Inferior parietal cortex (tissue), 1 donor: ENCODE data around the gene GLS2.
"Not testable (repeated sequence)": the region's sequence is repeated elsewhere in the genome, so short reads cannot be mapped to it uniquely, and the experiment has no call there.

Experiments
- DNase-seq: peaks from one replicate; pipeline ENCODE4 v3.0.0-alpha.2; 2016; ENCODE audit errors: extremely low spot score

Gene GLS2

GRCh38 chr12:56488041-56488955 is at the start of gene GLS2:
Gene GLS2, minus strand, starts transcription at chr12:56488161. Its CDS starts 43 bp downstream, at chr12:56488118.
- peak; percentile 75 for DNase-seq

DNA sequence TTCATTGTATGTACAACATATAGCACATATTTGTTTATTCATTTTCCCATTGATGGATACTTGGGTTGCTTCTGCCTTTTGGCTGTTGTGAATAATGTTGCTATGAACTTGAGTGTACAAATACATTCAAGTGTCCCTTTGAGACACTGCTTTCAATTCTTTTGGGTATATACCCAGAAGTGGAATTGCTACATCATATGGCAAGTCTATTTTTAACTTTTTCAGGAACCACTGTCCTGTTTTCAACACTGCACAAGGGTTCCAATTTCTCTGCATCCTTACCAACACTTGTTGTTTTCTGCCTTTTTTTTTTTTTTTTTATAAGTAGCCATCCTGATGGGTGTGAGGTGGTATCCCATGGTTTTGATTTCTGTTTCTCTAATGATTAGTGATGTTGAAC is 49.6 kb upstream of the GLS2 start:
- no peak for DNase-seq

DNA sequence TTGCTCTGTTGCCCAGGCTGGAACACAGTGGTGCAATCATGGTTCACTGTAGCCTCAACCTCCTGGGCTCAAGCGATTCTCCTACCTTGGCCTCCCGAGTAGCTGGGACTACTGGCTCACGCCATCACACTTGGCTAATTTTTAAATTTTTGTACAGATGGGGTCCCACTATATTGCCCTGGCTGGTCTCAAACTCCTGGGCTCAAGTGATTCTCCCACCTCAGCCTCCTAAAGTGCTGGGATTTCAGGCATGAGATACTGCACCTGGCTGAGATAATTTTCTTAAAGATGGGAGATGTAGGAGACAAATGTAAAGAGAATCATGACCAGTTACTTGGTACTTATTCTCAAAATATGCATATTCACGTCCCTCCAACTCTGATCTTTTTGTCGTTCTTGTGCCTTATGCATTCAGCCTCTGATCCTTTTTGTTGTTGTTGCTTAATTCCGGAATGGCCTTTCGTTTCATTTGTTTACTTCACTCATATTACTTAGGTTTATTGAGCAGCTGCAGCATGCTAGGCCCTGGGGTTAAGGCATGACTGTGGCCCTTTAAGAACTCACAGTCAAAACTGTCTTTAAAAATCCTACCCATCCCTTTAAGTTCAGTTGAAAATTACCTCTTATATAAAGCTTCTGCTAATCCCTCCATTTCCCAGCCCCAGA is 42.6 kb upstream of the GLS2 start:
- no peak for DNase-seq

- DNase-seq: no peak
These were observed 41.7 kb upstream of the GLS2 start for GRCh38 chr12:56529656-56530055.

DNA sequence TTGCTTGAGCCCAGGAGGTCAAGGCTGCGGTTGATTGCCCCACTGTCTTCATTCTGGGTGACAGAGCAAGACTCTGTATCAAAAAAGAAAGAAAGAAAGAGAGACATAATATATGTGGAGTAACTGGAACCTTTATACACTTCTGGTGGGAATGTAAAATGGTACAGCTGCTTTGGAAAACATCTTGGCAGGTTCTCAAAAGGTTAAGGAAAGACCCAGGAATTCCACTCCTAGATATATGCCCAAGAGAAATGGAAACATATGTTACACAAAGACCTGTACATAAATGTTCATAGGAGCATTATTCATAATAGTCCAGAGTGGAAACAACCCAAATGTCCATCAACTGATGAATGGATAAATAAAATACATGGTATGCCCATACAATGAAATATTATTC is 40.9 kb upstream of the GLS2 start:
- DNase-seq: no peak

DNA sequence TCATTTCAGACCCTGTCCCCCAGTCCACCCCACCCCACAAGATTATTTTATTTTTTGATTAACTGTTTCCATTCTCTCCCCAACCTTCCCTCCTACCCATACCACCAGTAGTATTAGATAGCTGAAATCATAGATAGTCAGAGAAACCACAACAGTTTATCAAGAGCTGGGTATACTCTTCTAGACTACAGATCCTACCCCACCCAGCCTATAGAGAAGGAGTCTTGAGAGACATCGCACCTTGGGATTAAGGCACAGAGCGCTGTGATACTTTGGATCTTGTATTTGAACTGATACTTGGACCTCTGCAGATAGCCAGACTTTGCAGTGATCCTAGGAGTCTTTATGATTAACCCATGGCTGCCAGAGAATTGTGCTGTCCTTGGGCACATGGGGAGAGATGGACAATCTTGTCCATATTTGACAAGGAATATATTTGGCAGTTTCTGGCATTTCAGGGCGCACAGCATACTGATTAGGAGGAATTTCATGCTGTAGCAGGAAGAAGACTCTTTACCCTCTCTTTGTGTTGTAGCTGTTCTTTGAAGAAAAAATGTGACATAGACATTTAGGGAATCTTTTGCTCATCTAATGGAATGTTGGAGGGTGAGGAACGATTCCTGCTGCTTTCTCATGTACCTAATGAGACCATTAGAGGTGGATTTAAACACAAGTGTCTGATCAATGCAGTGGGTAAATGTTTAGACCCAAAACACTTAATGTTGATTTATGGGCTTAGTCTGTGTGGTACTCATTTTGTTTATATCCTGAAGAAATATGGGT is 34.6 kb upstream of the GLS2 start:
- DNase-seq: peak; percentile 20

DNA sequence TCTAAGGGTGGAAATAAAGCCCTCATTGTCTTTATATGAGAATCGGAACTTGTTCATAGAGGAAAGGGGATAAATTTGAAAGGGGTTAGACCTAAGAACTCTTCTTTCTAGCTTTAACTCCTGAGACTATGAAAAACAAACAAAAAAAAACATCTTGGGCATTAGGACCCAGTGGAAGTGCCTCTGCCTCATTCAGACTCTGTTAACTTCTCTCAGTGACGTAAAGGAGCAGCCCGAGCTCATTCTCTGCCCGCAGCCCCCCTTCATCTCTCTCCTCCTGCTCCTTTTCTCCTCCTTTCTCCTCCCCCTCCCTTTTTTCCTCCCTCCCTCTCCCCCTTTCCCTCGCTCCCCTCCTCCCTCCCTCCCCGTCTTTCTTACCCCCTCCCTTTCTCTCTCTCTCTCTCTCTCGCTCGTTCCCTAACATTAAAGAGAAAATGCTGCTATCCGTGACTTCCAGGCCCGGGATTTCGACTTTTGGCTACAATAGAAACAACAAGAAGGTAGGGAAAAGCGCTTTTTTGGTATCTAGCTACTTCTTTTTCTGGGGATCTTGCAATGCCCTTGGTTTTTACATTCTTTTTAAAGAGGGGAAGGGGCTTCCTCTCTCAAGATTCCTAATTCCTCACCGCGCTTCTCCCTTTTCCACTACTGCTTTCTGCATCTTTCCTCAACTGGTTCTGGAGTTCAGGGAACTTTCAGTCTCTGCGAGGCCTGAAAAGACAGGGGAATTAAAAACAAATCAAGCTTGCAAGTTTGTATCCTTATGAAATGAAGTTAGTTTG is 33.8 kb upstream of the GLS2 start, which contains the start of gene RBMS2:
RBMS2 (plus strand) TSS at position 231 of the 782 bp plus-strand sequence; CDS start at position 435, 204 bp downstream.
- peak; percentile 74 for DNase-seq

- no peak for DNase-seq
These were observed 33.2 kb upstream of the GLS2 start for GRCh38 chr12:56521209-56521589.

DNA sequence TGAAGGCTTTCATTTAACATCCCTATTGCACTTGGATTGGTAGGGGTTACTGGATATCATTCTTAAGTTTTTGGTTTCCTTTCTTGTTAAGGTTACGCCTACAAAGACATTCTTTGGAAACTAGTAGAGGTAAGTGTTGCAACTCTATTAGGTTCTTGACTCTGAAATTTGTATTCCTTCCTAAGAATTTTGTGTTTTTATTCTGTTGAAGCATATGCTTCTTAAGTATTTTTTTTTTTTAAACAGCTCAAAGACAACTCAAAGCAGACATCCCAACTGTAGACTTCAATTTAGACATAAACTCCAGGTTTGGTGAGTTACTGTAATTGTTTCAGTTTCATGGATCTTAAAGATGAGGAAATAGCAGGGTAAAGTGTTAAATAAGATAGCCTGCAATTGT is 32.5 kb upstream of the GLS2 start:
- no peak for DNase-seq

DNA sequence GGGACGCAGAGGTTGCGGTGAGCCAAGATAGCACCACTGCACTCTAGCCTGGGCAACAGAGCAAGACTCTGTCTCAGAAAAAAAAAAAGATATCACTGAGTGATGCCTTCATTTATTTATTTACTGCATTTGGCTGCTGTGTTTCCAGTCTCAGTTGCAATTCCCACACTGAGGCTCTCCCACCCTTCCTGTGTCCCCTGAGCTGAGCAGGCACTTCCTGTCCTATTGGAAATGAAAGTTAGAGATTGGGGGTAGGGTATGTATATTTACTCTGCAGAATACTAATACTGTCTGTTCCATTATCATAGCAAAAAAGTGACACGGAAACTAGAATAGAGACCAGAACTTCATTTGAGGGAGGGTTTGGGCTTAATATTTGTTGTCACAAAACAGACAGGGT is 32.1 kb upstream of the GLS2 start:
- DNase-seq: no peak

DNA sequence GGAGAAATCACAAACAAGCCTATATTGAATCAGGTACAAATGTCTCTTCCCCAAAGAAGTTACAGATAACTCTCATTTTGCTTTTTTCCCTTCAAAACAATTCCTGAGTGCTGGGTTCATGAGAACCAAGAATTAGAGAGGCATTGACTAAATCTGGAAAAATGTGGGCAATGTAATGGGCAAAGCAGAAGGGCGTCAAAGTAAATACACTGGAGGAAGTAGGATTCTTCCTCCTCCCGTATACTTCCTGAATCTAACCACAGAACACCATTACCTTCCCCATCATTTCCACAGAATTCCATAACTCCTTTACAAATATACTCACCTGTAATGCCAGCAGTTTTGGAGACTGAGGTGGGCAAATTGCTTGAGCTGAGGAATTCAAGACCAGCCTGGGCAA is 30.6 kb upstream of the GLS2 start:
- no peak for DNase-seq

- no peak for DNase-seq
These were observed 29.9 kb upstream of the GLS2 start for GRCh38 chr12:56517854-56518253.

DNA sequence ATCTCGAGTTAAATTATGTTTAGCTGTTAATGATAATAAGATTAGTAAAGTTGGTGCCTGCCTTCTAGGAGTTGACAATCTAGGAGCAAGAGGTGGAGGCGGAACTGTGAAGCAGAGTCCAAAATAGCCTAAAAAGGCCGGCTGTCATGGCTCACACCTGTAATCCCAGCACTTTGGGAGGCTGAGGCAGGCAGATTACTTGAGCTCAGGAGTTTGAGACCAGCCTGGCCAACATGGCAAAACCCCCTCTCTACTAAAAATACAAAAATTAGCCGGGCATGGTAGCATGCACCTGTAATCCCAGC is 26.0 kb upstream of the GLS2 start:
- DNase-seq: not testable (repeated sequence)

- no peak for DNase-seq
These were observed 22.8 kb upstream of the GLS2 start for GRCh38 chr12:56510786-56511185.

- not testable (repeated sequence) for DNase-seq
These were observed 11.9 kb upstream of the GLS2 start for GRCh38 chr12:56499879-56500278.

DNA sequence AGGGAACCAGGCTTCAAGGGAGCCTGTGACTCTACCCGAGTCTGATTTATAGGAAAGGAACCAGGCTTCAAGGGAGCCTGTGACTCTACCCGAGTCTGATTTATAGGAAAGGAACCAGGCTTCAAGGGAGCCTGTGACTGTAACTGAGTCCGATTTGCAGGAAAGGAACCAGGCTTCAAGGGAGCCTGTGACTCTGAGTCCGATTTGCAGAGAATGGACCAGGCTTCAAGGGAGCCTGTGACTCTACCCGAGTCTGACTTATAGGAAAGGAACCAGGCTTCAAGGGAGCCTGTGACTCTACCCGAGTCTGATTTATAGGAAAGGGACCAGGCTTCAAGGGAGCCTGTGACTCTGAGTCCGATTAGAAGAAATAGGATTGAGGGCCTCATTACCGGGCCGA is 11.5 kb upstream of the GLS2 start:
- DNase-seq: not testable (repeated sequence)

- DNase-seq: not testable (repeated sequence)
These were observed 10.4 kb upstream of the GLS2 start for GRCh38 chr12:56498126-56498902.

GRCh38 chr12:56496704-56497103 is 8.7 kb upstream of the GLS2 start:
- peak; percentile 22 for DNase-seq

DNA sequence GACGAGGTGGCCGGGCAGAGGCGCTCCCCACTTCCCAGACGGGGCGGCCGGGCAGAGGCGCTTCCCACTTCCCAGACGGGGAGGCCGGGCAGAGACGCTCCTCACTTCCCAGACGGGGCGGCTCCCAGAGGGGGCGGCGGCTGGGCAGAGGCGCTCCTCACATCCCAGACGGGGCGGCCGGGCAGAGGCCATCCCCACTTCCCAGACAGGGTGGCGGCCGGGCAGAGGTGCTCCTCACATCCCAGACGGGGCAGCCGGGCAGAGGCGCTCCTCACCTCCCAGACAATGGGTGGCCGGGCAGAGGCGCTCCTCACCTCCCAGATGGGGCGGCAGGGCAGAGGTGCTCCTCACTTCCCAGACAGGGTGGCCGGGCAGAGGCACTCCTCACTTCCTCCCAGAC is 6.5 kb upstream of the GLS2 start:
- DNase-seq: not testable (repeated sequence)

GRCh38 chr12:56494106-56494415 is 6.1 kb upstream of the GLS2 start:
- DNase-seq: not testable (repeated sequence)
